Measurements from ENCODE around the gene TMEM37. TPM values are rescaled to one million over a fixed set of nuclear protein-coding genes. Genes with fewer than 3 reads are reported as not detected.
A peak's percentile ranks its signal among the peaks of the same experiment; 100 is the strongest.

TMEM37 gene
- total RNA-seq, 3 donors from 2014 or later (not counting 1 experiment from before 2014, with no cell fraction given), result not detected

DNA sequence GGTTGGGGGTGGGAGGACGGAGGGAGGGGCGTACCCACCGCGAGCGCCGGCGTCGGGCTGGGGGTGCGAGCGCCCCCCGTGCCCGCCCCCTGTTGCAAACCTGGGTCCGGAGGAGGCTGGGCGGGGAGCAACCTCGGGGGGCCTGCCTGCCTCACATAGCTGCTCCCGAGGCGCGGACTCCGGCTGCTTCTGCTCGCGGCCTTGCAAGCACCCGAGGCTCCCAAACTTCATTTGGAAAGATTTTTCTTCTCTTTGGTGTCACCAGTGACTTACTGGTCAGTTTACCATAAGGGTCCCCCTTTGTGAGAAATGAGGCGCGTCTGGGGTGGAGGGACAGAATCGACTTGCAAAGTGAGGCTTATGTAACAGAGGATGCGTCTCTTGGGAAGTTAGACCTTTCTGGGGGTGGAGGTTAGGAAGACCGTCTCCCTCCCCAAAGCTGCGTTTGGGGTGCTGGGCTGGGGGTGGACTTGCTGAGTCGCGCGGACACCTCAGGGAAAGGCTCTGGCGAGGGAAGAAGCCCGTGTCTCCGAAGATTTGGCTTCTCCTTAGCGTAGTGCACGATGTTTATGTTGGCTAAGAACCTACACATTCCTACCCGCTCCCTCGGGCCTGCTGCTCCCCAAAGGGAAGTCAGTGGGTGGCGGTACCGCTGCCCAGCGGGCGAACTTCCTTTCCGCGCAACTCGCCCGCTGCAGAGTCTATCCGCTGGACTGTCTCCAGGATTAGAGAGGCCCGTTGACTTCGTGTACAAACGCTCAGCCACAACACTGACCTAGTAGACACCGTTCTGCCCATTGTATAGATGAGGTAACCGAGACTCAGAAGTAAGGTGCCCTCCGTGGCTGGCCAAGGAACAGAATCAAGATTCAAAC lies 559 bp downstream of the TMEM37 start:
- Mint-ChIP-seq H3K36me3 (no peaks in the 10 kb centered on the region), H3K9me3 (no peaks in the 10 kb centered on the region), H3K27ac (no peak overlapping the region), H3K4me1 (peaks cover 5 to 6% of the 10 kb centered on the region in 2 donors), H3K4me3 (peak overlapping the region; percentile 66), H3K27me3 (ENCODE audit: low read depth in 2 of 2) (peaks cover 51 to 56% of the 10 kb centered on the region in 2 donors)
- DNase-seq (no peak), ATAC-seq (no peak)
- Histone ChIP-seq H3K4me1 (ENCODE audit: control insufficient read depth, insufficient read depth, low read length) (peaks cover 10% of the 10 kb centered on the region), H3K36me3 (ENCODE audit: control insufficient read depth, insufficient read depth, low read length) (no peaks in the 10 kb centered on the region), H3K9me3 (ENCODE audit: control insufficient read depth, insufficient read depth, low read length) (no peaks in the 10 kb centered on the region), H3K27me3 (ENCODE audit: control insufficient read depth, insufficient read depth, low read length) (peaks cover 14% of the 10 kb centered on the region), H3K4me3 (ENCODE audit: low read length) (no peak overlapping the region), H3K27ac (ENCODE audit: low read length) (no peak overlapping the region)
- 9% methylated on average over 53 of the region's 53 CpGs for WGBS (ENCODE audit: insufficient coverage)
- TF ChIP-seq, protein P1, sequence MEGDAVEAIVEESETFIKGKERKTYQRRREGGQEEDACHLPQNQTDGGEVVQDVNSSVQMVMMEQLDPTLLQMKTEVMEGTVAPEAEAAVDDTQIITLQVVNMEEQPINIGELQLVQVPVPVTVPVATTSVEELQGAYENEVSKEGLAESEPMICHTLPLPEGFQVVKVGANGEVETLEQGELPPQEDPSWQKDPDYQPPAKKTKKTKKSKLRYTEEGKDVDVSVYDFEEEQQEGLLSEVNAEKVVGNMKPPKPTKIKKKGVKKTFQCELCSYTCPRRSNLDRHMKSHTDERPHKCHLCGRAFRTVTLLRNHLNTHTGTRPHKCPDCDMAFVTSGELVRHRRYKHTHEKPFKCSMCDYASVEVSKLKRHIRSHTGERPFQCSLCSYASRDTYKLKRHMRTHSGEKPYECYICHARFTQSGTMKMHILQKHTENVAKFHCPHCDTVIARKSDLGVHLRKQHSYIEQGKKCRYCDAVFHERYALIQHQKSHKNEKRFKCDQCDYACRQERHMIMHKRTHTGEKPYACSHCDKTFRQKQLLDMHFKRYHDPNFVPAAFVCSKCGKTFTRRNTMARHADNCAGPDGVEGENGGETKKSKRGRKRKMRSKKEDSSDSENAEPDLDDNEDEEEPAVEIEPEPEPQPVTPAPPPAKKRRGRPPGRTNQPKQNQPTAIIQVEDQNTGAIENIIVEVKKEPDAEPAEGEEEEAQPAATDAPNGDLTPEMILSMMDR (IDR thresholded peaks at IDR 0.05), result no peak
- intact Hi-C loops (cut with micrococcal nuclease), result no loop called here

DNA sequence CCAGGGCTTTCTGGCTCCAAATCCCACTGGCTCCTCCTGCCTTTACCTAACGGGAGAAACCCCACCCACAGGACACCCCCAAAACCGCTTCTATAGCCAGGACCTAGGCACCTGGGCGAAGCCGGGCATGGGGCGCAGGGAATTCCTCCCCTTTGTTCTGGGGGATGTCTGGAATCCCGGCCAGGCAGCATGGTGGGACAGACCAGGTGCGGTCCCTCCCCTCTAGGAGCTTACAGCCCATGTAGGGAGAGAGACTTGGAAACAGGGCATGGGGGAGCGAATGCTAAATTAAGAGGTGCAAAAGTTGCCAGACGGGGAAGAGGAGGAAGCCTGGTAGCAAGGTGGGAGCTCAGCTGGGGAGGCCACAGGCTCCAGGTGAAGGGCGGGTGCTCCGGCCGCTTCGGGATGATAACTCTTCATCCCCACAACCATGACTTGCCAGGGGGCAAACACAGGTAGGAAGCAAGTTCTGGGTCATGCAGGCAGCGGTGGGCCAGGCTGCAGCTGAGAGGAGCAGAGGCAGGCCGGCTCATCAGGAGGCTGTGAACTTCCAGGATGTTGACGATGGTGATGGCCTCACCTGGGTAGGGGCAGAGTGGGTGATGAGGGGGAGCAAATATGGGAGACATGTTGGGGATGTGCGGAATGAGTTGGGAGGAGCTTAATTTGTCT lies 1.3 kb downstream of the TMEM37 start:
- no peak for ATAC-seq
- Histone ChIP-seq H3K4me1 (ENCODE audit: control insufficient read depth, insufficient read depth, low read length) (peaks cover 10% of the 10 kb centered on the region), H3K9me3 (ENCODE audit: control insufficient read depth, insufficient read depth, low read length) (no peaks in the 10 kb centered on the region), H3K27ac (ENCODE audit: low read length) (no peak overlapping the region), H3K27me3 (ENCODE audit: control insufficient read depth, insufficient read depth, low read length) (peaks cover 14% of the 10 kb centered on the region), H3K36me3 (ENCODE audit: control insufficient read depth, insufficient read depth, low read length) (no peaks in the 10 kb centered on the region), H3K4me3 (ENCODE audit: low read length) (no peak overlapping the region)
- DNase-seq, result no peak
- TF ChIP-seq, protein P1 (IDR thresholded peaks at IDR 0.05), result no peak
- H3K27ac Mint-ChIP-seq, result no peak overlapping the region
- H3K9me3 Mint-ChIP-seq, result no peaks in the 10 kb centered on the region
- H3K4me3 Mint-ChIP-seq, result no peak overlapping the region
- H3K4me1 Mint-ChIP-seq, result peaks cover 5 to 6% of the 10 kb centered on the region in 2 donors
- peaks cover 43 to 48% of the 10 kb centered on the region in 2 donors for H3K27me3 Mint-ChIP-seq (ENCODE audit: low read depth in 2 of 2)
- H3K36me3 Mint-ChIP-seq, result no peaks in the 10 kb centered on the region
- intact Hi-C loops (cut with micrococcal nuclease), result no loop called here
- 93% methylated on average over 17 of the region's 17 CpGs for WGBS (ENCODE audit: insufficient coverage)

DNA sequence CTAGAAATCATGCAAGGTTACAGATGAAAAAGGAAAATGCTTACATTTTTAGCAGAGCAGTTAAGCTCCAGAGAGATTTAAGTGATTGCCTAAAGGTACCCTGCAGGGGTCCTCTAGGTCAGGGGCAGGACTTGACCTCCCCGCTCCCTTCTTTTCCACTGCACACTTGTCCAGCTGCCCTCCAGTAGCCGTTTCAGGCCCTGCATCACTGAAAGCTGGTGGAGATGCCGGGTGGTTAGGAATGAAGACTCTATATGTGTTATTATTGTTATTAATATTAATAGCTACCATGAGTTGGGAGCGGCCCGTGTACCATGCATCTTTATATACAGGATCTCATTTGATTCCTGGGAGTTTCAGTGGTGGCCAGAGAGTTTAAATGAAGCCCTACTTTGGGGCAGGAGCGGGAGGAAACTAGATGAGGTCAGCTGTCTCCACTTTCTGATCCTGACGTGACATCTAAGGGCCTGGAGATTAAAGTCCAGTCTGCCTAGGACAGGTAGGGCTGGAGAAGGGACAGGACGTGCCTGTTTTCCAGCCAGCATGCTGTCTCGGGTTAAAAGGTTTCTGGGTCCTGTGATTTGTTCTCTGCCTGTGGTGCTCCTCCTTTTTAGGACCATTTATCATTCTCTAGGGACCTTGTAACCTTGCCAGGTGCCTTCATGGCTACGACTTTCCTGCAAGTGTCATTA lies 2.1 kb downstream of the TMEM37 start:
- Mint-ChIP-seq H3K27me3 (ENCODE audit: low read depth in 2 of 2) (peaks cover 36 to 40% of the 10 kb centered on the region in 2 donors), H3K4me3 (no peak overlapping the region), H3K4me1 (peaks cover 5 to 6% of the 10 kb centered on the region in 2 donors), H3K36me3 (no peaks in the 10 kb centered on the region), H3K9me3 (no peaks in the 10 kb centered on the region), H3K27ac (no peak overlapping the region)
- H3K36me3 ChIP-seq (ENCODE audit: control insufficient read depth, insufficient read depth, low read length), result no peaks in the 10 kb centered on the region
- no peak overlapping the region for H3K27ac ChIP-seq (ENCODE audit: low read length)
- peaks cover 10% of the 10 kb centered on the region for H3K4me1 ChIP-seq (ENCODE audit: control insufficient read depth, insufficient read depth, low read length)
- ATAC-seq (no peak), DNase-seq (no peak)
- WGBS (ENCODE audit: insufficient coverage), result 90% methylated on average over 9 of the region's 10 CpGs
- peaks cover 14% of the 10 kb centered on the region for H3K27me3 ChIP-seq (ENCODE audit: control insufficient read depth, insufficient read depth, low read length)
- intact Hi-C loops (cut with micrococcal nuclease), result no loop called here
- H3K4me3 ChIP-seq (ENCODE audit: low read length), result no peak overlapping the region
- TF ChIP-seq, protein P1 (IDR thresholded peaks at IDR 0.05), result no peak
- H3K9me3 ChIP-seq (ENCODE audit: control insufficient read depth, insufficient read depth, low read length), result no peaks in the 10 kb centered on the region

All from natural killer cell (primary cell).